GM13976 (cell line): ENCODE data around the gene ODAD2.

Experiments used
- DNase-seq: peaks from one replicate; pipeline ENCODE4 v3.0.0; 2012; ENCODE audit warnings: low spot score
- in situ Hi-C: fragments of 300-500 bp; cut with MboI; formaldehyde crosslinking; loops from one replicate; pipeline ENCODE4 v1.12.0; 2022; ENCODE audit warnings: low sequenced_read_pairs, mixed read lengths, inconsistent platforms; ENCODE audit not compliant: unreplicated experiment
- TF ChIP-seq, protein P1 (sequence below): IDR thresholded peaks from 2 replicates; pipeline ENCODE4 v1.5.1; 2012; ENCODE audit warnings: borderline replicate concordance, mild to moderate bottlenecking; ENCODE audit not compliant: insufficient read depth; ENCODE audit errors: extremely low read depth, missing control alignments, control extremely low read depth

Gene ODAD2

DNA sequence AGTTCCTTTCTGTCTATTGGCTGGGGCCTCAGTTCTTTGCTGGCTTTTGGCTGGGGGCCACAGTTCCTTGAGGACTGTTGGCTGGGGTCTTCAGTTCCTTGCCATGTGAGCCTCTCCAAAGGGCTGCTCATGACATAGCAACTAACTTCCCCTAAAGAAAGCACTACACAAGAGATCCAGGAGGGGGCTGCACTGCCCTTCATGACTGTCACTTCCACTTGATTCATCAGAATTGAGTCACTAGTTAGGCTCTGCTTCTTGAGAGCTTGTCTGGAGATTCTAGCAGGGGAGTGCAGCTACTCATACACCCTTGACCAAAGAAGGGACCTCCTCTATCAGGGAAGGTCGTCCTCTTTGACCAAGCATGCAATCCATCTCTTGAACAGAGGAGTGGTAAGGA lies 215.2 kb downstream of the ODAD2 start:
- TF ChIP-seq, protein P1, sequence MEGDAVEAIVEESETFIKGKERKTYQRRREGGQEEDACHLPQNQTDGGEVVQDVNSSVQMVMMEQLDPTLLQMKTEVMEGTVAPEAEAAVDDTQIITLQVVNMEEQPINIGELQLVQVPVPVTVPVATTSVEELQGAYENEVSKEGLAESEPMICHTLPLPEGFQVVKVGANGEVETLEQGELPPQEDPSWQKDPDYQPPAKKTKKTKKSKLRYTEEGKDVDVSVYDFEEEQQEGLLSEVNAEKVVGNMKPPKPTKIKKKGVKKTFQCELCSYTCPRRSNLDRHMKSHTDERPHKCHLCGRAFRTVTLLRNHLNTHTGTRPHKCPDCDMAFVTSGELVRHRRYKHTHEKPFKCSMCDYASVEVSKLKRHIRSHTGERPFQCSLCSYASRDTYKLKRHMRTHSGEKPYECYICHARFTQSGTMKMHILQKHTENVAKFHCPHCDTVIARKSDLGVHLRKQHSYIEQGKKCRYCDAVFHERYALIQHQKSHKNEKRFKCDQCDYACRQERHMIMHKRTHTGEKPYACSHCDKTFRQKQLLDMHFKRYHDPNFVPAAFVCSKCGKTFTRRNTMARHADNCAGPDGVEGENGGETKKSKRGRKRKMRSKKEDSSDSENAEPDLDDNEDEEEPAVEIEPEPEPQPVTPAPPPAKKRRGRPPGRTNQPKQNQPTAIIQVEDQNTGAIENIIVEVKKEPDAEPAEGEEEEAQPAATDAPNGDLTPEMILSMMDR, result no peak
- in situ Hi-C loops, result no loop called here
- DNase-seq, result no peak

DNA sequence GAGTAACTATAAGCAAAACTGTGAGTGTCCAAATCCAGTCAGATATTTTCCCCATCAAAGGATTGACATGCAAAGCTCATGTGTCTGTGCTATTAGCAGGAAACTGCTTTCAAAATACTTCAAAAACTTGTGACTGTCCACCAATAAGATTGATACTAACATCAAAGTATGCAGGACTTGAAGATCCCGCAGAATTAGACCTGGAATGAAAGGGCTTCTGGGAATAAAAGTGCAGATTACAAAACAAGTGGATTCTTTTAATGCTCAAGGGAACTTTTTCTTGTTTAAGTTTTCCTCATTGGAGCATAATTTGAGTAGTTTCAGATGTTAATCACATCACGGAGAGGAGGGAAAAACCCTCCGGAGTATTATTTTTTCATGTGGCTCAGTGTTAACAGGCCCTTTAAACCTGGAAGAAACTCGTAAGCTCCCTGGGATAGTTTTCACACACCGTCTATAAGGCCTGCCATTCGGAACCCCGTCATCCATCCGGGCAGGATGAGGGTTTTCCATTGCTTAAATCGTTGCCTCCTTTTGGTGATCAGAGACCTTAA lies 219.3 kb downstream of the ODAD2 start:
- in situ Hi-C loops, result no loop called here
- no peak for DNase-seq
- TF ChIP-seq, protein P1, result no peak

DNA sequence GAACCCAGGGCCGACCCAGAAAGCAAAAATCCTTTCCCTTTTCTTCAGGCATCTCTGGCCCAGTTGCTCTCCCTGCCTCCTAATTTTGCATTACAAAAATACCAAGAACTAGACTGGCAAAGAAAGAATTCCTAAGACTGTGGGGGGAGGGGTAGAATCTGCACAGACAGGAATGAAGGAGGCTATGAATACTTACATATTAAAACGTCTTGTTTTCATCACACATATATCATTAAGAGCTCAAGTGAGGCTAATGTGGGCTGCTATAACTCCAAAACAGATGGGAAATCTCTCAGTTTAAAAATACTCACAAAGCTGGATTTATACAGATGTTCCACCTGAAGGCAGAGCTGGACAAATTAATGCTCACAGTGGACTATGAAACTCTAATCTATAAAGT lies 224.0 kb downstream of the ODAD2 start:
- TF ChIP-seq, protein P1, result no peak
- in situ Hi-C loops, result no loop called here
- DNase-seq, result no peak

GRCh38 chr10:27771231-27771630 lies 227.6 kb downstream of the ODAD2 start:
- in situ Hi-C loops, result no loop called here
- TF ChIP-seq, protein P1, result no peak

DNA sequence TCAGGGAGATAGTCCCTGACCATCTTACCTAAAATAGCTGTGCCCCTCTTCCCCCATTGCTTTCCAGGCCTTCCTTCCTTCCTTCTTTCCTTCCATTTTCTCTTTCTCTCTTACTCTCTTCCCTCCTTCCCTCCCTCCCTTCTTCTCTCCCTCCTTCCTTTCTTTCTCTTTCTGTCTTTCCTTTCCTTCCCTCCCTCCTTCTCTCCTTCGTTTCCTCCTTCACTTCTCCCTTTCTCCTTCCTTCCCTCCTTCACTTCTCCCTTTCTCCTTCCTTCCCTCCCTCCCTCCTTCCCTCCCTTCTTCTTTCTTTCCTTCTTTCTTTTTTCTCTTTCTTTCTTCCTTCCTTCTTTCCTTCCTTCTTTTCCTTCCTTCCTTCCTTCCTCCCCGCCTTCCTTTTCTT lies 228.7 kb downstream of the ODAD2 start:
- DNase-seq, result no peak
- in situ Hi-C loops, result no loop called here
- TF ChIP-seq, protein P1, result no peak

More at GRCh38 chr10:27771231-27771630, 227.6 kb downstream of the ODAD2 start:
- DNase-seq, result no peak
